ENCODE measurements around the gene SIVA1. TPM values are rescaled to one million over a fixed set of nuclear protein-coding genes. Genes with fewer than 3 reads are reported as not detected.

SIVA1 gene
- total RNA-seq, 1 experiment from 2014 or later = 128 TPM

DNA sequence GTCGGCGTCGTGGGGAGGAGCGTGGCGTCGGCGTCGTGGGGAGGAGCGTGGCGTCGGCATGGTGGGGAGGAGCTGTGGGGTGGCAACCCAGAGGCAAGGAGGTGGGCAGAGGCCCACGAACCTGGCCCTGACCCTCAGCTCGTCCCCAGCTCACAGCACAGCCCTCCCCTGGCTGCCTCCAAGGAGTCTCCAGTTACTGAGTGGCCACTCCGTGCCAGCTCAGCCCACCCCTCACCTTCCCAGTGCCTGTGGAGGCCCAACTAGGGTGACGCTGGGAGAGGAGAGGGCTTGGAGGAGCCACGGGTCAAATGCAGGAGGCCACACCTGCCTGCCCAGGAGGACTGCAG, 23.1 kb upstream of the SIVA1 start:
- H3K4me1 Mint-ChIP-seq = peaks cover 5% of the 10 kb centered on the region
- no peak for ATAC-seq
- POLR2A ChIA-PET = no interaction called here
- no peak overlapping the region for H3K27ac Mint-ChIP-seq
- CTCF ChIA-PET = no interaction called here
- H3K9me3 Mint-ChIP-seq = no peaks in the 10 kb centered on the region
- TF ChIP-seq IRF2 (CRISPR knock-in tag; IDR thresholded peaks at IDR 0.05; ENCODE audit: borderline replicate concordance, low read depth) = no peak
- peaks cover 3% of the 10 kb centered on the region; the same call in 1 of the 2 replicates for H3K27me3 Mint-ChIP-seq (ENCODE audit: low read depth)
- H3K4me3 Mint-ChIP-seq = no peak overlapping the region
- no peaks in the 10 kb centered on the region for H3K36me3 Mint-ChIP-seq
- DNase-seq (ENCODE audit: low spot score) = no peak

DNA sequence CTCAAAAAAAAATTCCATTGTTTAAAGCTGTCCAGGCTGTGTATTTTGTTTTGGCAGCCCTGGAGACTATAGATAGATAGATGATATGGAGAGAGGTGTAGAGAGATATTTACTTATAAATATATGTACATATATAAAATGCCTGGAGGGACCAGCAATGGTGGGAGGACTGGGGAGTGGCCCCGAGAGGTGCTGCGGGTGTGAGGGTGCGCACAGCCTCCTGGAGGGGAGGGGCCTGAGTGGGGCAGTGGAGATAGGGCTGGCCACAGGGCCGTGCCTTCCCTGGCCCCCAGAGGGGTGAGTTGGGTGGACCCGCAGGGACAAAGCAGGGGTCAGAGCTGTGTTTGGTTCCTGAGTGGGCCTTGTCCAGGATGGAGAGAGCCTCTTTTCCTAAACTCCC, 22.5 kb upstream of the SIVA1 start:
- no peak overlapping the region for H3K27ac Mint-ChIP-seq
- no peaks in the 10 kb centered on the region; the same call in none of the 2 replicates for H3K4me1 Mint-ChIP-seq
- H3K36me3 Mint-ChIP-seq = no peaks in the 10 kb centered on the region
- no peak for DNase-seq (ENCODE audit: low spot score)
- ChIA-PET POLR2A (no interaction called here), CTCF (interaction anchor here (0.5 to 1.7 kb wide), 7 partner anchors 12 to 298 kb away, joined by 3 to 17 read pairs (median 3); partner anchors contain the start of gene SIVA1)
- TF ChIP-seq ZNF512 (CRISPR knock-in tag; IDR thresholded peaks at IDR 0.05; ENCODE audit: borderline replicate concordance) (no peak), CTCF (IDR thresholded peaks at IDR 0.05) (no peak), USF1 (CRISPR knock-in tag; IDR thresholded peaks at IDR 0.05) (no peak), ZNF232 (CRISPR knock-in tag; IDR thresholded peaks at IDR 0.05) (no peak), ATF2 (CRISPR knock-in tag; IDR thresholded peaks at IDR 0.05; ENCODE audit: borderline replicate concordance, low read depth) (no peak), SMAD3 (CRISPR knock-in tag; IDR thresholded peaks at IDR 0.05; ENCODE audit: borderline replicate concordance) (no peak), NFE2L1 (CRISPR knock-in tag; IDR thresholded peaks at IDR 0.05) (no peak), SOX15 (CRISPR knock-in tag; IDR thresholded peaks at IDR 0.05) (no peak), HMGA2 (CRISPR knock-in tag; IDR thresholded peaks at IDR 0.05) (no peak), ZNF423 (CRISPR knock-in tag; IDR thresholded peaks at IDR 0.05) (no peak), RELA (CRISPR knock-in tag; IDR thresholded peaks at IDR 0.05; ENCODE audit: borderline replicate concordance) (no peak), ZNF416 (CRISPR knock-in tag; IDR thresholded peaks at IDR 0.05) (no peak), PRRX2 (CRISPR knock-in tag; IDR thresholded peaks at IDR 0.05) (no peak), GRHL2 (CRISPR knock-in tag; IDR thresholded peaks at IDR 0.05; ENCODE audit: insufficient replicate concordance, severe bottlenecking) (no peak)
- TF ChIP-seq, protein P1, sequence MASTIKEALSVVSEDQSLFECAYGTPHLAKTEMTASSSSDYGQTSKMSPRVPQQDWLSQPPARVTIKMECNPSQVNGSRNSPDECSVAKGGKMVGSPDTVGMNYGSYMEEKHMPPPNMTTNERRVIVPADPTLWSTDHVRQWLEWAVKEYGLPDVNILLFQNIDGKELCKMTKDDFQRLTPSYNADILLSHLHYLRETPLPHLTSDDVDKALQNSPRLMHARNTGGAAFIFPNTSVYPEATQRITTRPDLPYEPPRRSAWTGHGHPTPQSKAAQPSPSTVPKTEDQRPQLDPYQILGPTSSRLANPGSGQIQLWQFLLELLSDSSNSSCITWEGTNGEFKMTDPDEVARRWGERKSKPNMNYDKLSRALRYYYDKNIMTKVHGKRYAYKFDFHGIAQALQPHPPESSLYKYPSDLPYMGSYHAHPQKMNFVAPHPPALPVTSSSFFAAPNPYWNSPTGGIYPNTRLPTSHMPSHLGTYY (CRISPR knock-in tag; IDR thresholded peaks at IDR 0.05) = no peak
- no peak for ATAC-seq
- H3K4me3 Mint-ChIP-seq = no peak overlapping the region
- peaks cover 3% of the 10 kb centered on the region; the same call in 1 of the 2 replicates for H3K27me3 Mint-ChIP-seq (ENCODE audit: low read depth)
- no peaks in the 10 kb centered on the region for H3K9me3 Mint-ChIP-seq
